ENCODE measurements around the gene SMPD2.

SMPD2 gene

GRCh38 chr6:109428889-109429477, 11.5 kb upstream of the SMPD2 start:
- H3K9me3 ChIP-seq = no peaks in the 10 kb centered on the region
- H3K36me3 ChIP-seq = no peaks in the 10 kb centered on the region
- H3K4me1 ChIP-seq = peaks cover 11% of the 10 kb centered on the region; the same call in 1 of the 2 replicates
- DNase-seq = no peak
- TF ChIP-seq, protein P1, sequence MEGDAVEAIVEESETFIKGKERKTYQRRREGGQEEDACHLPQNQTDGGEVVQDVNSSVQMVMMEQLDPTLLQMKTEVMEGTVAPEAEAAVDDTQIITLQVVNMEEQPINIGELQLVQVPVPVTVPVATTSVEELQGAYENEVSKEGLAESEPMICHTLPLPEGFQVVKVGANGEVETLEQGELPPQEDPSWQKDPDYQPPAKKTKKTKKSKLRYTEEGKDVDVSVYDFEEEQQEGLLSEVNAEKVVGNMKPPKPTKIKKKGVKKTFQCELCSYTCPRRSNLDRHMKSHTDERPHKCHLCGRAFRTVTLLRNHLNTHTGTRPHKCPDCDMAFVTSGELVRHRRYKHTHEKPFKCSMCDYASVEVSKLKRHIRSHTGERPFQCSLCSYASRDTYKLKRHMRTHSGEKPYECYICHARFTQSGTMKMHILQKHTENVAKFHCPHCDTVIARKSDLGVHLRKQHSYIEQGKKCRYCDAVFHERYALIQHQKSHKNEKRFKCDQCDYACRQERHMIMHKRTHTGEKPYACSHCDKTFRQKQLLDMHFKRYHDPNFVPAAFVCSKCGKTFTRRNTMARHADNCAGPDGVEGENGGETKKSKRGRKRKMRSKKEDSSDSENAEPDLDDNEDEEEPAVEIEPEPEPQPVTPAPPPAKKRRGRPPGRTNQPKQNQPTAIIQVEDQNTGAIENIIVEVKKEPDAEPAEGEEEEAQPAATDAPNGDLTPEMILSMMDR (IDR thresholded peaks at IDR 0.05; ENCODE audit: low read depth, low read length) = no peak
- no peak overlapping the region for H3K4me3 ChIP-seq (ENCODE audit: low read depth, low read length)
- H3K27me3 ChIP-seq = no peaks in the 10 kb centered on the region

DNA sequence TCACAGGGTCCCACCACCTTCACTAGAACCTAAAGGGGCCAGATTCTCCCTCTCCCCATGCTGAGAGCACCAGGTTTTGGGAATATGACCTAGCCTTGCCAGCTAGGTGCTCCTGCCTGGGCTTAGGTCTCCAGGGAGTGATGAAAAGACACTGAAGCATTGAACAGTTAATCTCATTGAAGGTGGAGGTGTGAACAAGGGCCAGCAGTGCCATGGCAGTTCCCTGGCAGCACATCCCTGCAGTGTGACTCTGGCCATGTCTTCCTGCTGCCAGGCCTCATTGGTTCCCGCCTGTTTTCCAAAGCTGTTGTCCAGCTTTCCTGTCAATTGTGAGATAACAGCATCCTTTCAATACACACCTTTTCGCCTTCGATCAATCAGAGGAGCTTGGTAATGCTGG, 11.0 kb upstream of the SMPD2 start:
- no peak for DNase-seq
- Histone ChIP-seq H3K4me3 (ENCODE audit: low read depth, low read length) (no peak overlapping the region), H3K9me3 (no peaks in the 10 kb centered on the region), H3K36me3 (no peaks in the 10 kb centered on the region), H3K4me1 (peaks cover 6% of the 10 kb centered on the region; the same call in 1 of the 2 replicates), H3K27me3 (no peaks in the 10 kb centered on the region)
- TF ChIP-seq, protein P1 (IDR thresholded peaks at IDR 0.05; ENCODE audit: low read depth, low read length) = no peak

GRCh38 chr6:109434456-109434855, 6.1 kb upstream of the SMPD2 start:
- TF ChIP-seq, protein P1 (IDR thresholded peaks at IDR 0.05; ENCODE audit: low read depth, low read length) = no peak
- Histone ChIP-seq H3K9me3 (no peaks in the 10 kb centered on the region), H3K27me3 (no peaks in the 10 kb centered on the region), H3K4me3 (ENCODE audit: low read depth, low read length) (no peak overlapping the region), H3K4me1 (no peaks in the 10 kb centered on the region), H3K36me3 (no peaks in the 10 kb centered on the region)
- DNase-seq = no peak

DNA sequence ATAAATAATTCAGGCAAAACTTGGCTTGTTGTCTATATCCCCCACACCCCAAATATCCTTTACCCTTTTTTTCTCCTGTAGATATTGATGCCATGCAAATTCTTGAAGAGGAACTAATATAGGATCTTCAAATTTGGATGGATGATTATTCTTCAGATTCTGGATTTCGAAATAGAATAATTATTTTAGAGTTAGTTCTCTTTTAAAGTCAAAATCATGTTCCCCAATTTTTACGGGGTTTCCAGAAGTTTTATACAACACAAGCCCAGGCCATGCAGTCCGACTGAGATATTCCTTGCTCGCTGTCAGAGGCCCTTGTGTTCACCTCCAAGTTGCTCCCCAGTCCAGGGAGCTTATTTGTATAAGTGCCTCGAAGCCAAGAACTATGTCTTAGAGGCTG, 4.5 kb upstream of the SMPD2 start:
- TF ChIP-seq, protein P1 (IDR thresholded peaks at IDR 0.05; ENCODE audit: low read depth, low read length) = no peak
- Histone ChIP-seq H3K27me3 (no peaks in the 10 kb centered on the region), H3K4me1 (no peaks in the 10 kb centered on the region), H3K9me3 (no peaks in the 10 kb centered on the region), H3K36me3 (no peaks in the 10 kb centered on the region), H3K4me3 (ENCODE audit: low read depth, low read length) (no peak overlapping the region)
- no peak for DNase-seq

DNA sequence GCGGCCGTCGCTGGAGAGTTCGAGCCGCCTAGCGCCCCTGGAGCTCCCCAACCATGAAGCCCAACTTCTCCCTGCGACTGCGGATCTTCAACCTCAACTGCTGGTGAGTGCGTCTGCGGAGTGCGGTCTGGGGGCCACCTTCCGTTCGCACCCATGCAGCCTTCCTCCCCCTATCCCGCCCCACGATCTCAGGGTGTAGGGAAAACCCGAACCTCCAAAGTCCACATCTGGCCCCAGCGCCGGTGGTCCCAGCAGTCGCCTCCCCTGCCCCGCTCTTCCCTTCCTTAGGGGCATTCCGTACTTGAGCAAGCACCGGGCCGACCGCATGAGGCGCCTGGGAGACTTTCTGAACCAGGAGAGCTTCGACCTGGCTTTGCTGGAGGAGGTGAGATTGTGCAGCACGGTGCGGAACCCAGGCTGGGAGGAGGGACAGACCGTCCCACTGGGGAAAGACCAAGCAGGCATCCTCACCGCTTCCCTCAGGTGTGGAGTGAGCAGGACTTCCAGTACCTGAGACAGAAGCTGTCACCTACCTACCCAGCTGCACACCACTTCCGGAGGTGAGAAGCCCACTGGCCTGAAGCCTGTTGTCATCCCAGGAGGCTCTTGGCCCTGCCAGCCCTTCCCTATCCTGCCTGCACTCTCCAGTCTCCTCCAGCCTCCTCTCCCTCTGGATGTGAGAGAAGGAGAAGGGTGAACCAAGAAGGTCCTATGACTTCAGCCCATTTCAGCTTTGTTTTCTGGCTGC, 719 bp downstream of the SMPD2 start:
- DNase-seq = peak; percentile 56
- H3K27me3 ChIP-seq = no peaks in the 10 kb centered on the region; the same call in 1 of the 2 replicates
- TF ChIP-seq, protein P1 (IDR thresholded peaks at IDR 0.05; ENCODE audit: low read depth, low read length) = peak; percentile 28
- no peaks in the 10 kb centered on the region for H3K9me3 ChIP-seq
- H3K4me3 ChIP-seq (ENCODE audit: low read depth, low read length) = peak overlapping the region; percentile 92
- peaks cover 31% of the 10 kb centered on the region for H3K36me3 ChIP-seq
- H3K4me1 ChIP-seq = no peaks in the 10 kb centered on the region; the same call in 1 of the 2 replicates

DNA sequence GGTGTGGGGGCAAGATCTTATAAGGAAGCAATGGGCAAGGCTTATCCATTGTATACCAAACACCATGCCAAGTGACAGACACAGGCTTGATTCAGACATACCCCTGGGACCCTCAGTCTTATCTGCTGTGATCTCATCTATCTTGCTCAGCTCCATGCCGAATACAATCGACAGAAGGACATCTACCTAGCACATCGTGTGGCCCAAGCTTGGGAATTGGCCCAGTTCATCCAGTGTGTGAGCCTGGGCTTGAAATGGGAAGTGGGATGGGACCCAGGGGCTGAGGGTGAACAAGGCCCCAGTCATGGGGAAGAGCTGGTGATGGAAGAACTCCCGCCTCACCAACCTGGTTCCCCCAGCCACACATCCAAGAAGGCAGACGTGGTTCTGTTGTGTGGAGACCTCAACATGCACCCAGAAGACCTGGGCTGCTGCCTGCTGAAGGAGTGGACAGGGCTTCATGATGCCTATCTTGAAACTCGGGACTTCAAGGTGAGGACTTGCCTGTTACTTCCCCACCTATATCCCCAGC, 1.9 kb downstream of the SMPD2 start:
- Histone ChIP-seq H3K4me1 (no peaks in the 10 kb centered on the region; the same call in 1 of the 2 replicates), H3K9me3 (no peaks in the 10 kb centered on the region), H3K27me3 (no peaks in the 10 kb centered on the region; the same call in 1 of the 2 replicates), H3K4me3 (ENCODE audit: low read depth, low read length) (no peak overlapping the region), H3K36me3 (peaks cover 40% of the 10 kb centered on the region)
- DNase-seq = no peak
- TF ChIP-seq, protein P1 (IDR thresholded peaks at IDR 0.05; ENCODE audit: low read depth, low read length) = no peak
